IPS-15b (cell line): ENCODE measurements around the gene MYO7B.

ENCODE experiments used
- H3K27me3 ChIP-seq: one replicate; pipeline ENCODE4 v1.6.1; 2013; ENCODE audit warnings: low read length; ENCODE audit not compliant: control insufficient read depth, insufficient read depth
- H3K36me3 ChIP-seq: one replicate; pipeline ENCODE4 v1.6.1; 2013; ENCODE audit warnings: low read length; ENCODE audit not compliant: control insufficient read depth, insufficient read depth
- H3K4me1 ChIP-seq: one replicate; pipeline ENCODE4 v1.6.1; 2013; ENCODE audit warnings: mild to moderate bottlenecking, low read length; ENCODE audit not compliant: control insufficient read depth, insufficient read depth
- H3K4me3 ChIP-seq: one replicate; pipeline ENCODE4 v1.5.1; 2013; ENCODE audit warnings: low read depth, low read length
- H3K9ac ChIP-seq: one replicate; pipeline ENCODE4 v1.6.1; 2013; ENCODE audit warnings: low read depth, mild to moderate bottlenecking, low read length
- H3K9me3 ChIP-seq: one replicate; pipeline ENCODE4 v1.6.1; 2013; ENCODE audit warnings: mild to moderate bottlenecking, low read length; ENCODE audit not compliant: control insufficient read depth, insufficient read depth

Gene MYO7B

GRCh38 chr2:127586136-127586535 is 50.7 kb downstream of the MYO7B start:
- H3K36me3 ChIP-seq, result no peaks in the 10 kb centered on the region
- H3K4me3 ChIP-seq, result no peak overlapping the region
- no peaks in the 10 kb centered on the region for H3K27me3 ChIP-seq
- H3K9me3 ChIP-seq, result no peaks in the 10 kb centered on the region
- H3K9ac ChIP-seq, result no peak overlapping the region
- H3K4me1 ChIP-seq, result no peaks in the 10 kb centered on the region

GRCh38 chr2:127586746-127587295 is 51.3 kb downstream of the MYO7B start:
- Histone ChIP-seq H3K9ac (no peak overlapping the region), H3K9me3 (no peaks in the 10 kb centered on the region), H3K36me3 (no peaks in the 10 kb centered on the region), H3K4me1 (peaks cover 2% of the 10 kb centered on the region), H3K27me3 (no peaks in the 10 kb centered on the region), H3K4me3 (no peak overlapping the region)

GRCh38 chr2:127588241-127588640 is 52.8 kb downstream of the MYO7B start:
- Histone ChIP-seq H3K9ac (no peak overlapping the region), H3K27me3 (no peaks in the 10 kb centered on the region), H3K9me3 (no peaks in the 10 kb centered on the region), H3K36me3 (no peaks in the 10 kb centered on the region), H3K4me3 (no peak overlapping the region), H3K4me1 (peaks cover 2% of the 10 kb centered on the region)

- H3K36me3 ChIP-seq, result no peaks in the 10 kb centered on the region
- no peaks in the 10 kb centered on the region for H3K27me3 ChIP-seq
- H3K9ac ChIP-seq, result no peak overlapping the region
- no peak overlapping the region for H3K4me3 ChIP-seq
- peaks cover 2% of the 10 kb centered on the region for H3K4me1 ChIP-seq
- H3K9me3 ChIP-seq, result no peaks in the 10 kb centered on the region
Observed at GRCh38 chr2:127589358-127589757, 53.9 kb downstream of the MYO7B start.

- H3K36me3 ChIP-seq, result no peaks in the 10 kb centered on the region
- H3K9me3 ChIP-seq, result no peaks in the 10 kb centered on the region
- no peak overlapping the region for H3K4me3 ChIP-seq
- H3K9ac ChIP-seq, result no peak overlapping the region
- H3K27me3 ChIP-seq, result no peaks in the 10 kb centered on the region
- H3K4me1 ChIP-seq, result peaks cover 2% of the 10 kb centered on the region
Observed at GRCh38 chr2:127589841-127590240, 54.4 kb downstream of the MYO7B start.

GRCh38 chr2:127590386-127591190 is 55.1 kb downstream of the MYO7B start:
- Histone ChIP-seq H3K4me1 (peaks cover 2% of the 10 kb centered on the region), H3K9ac (no peak overlapping the region), H3K27me3 (no peaks in the 10 kb centered on the region)

GRCh38 chr2:127591221-127591923 is 55.9 kb downstream of the MYO7B start:
- Histone ChIP-seq H3K9me3 (no peaks in the 10 kb centered on the region), H3K9ac (no peak overlapping the region), H3K27me3 (no peaks in the 10 kb centered on the region), H3K36me3 (no peaks in the 10 kb centered on the region), H3K4me3 (no peak overlapping the region), H3K4me1 (peaks cover 2% of the 10 kb centered on the region)

More at GRCh38 chr2:127590386-127591190, 55.1 kb downstream of the MYO7B start:
- H3K4me3 ChIP-seq, result no peak overlapping the region
- no peaks in the 10 kb centered on the region for H3K36me3 ChIP-seq
- H3K9me3 ChIP-seq, result no peaks in the 10 kb centered on the region

GRCh38 chr2:127592761-127593227 is 57.3 kb downstream of the MYO7B start:
- Histone ChIP-seq H3K4me3 (no peak overlapping the region), H3K9ac (no peak overlapping the region), H3K9me3 (no peaks in the 10 kb centered on the region), H3K4me1 (peaks cover 2% of the 10 kb centered on the region), H3K36me3 (no peaks in the 10 kb centered on the region), H3K27me3 (no peaks in the 10 kb centered on the region)

GRCh38 chr2:127593228-127594115 is 58.0 kb downstream of the MYO7B start:
- H3K27me3 ChIP-seq, result no peaks in the 10 kb centered on the region
- H3K4me3 ChIP-seq, result no peak overlapping the region
- H3K9ac ChIP-seq, result no peak overlapping the region
- H3K36me3 ChIP-seq, result no peaks in the 10 kb centered on the region
- no peaks in the 10 kb centered on the region for H3K9me3 ChIP-seq
- H3K4me1 ChIP-seq, result peaks cover 2% of the 10 kb centered on the region

- no peaks in the 10 kb centered on the region for H3K27me3 ChIP-seq
- H3K9ac ChIP-seq, result no peak overlapping the region
- no peaks in the 10 kb centered on the region for H3K9me3 ChIP-seq
- H3K4me3 ChIP-seq, result no peak overlapping the region
- H3K36me3 ChIP-seq, result no peaks in the 10 kb centered on the region
- H3K4me1 ChIP-seq, result peaks cover 2% of the 10 kb centered on the region
Observed at GRCh38 chr2:127594116-127594591, 58.7 kb downstream of the MYO7B start.
